ENCODE data around the gene PLCB4.

PLCB4 gene

GRCh38 chr20:9212735-9213134, 143.8 kb downstream of the PLCB4 start:
- in situ Hi-C loops (cut with MboI; ENCODE audit: low sequenced_read_pairs, unreplicated experiment), result no loop called here

GRCh38 chr20:9214685-9215084, 145.8 kb downstream of the PLCB4 start:
- DNase-seq (ENCODE audit: low spot score), result no peak
- no peak for TF ChIP-seq CTCF (IDR thresholded peaks at IDR 0.05; ENCODE audit: borderline replicate concordance, control extremely low read depth, extremely low read depth, insufficient read depth, missing control alignments)
- in situ Hi-C loops (cut with MboI; ENCODE audit: low sequenced_read_pairs, unreplicated experiment), result no loop called here

More at GRCh38 chr20:9212735-9213134, 143.8 kb downstream of the PLCB4 start:
- TF ChIP-seq CTCF (IDR thresholded peaks at IDR 0.05; ENCODE audit: borderline replicate concordance, control extremely low read depth, extremely low read depth, insufficient read depth, missing control alignments), result no peak
- no peak for DNase-seq (ENCODE audit: low spot score)

GRCh38 chr20:9215539-9215938, 146.7 kb downstream of the PLCB4 start:
- no peak for TF ChIP-seq CTCF (IDR thresholded peaks at IDR 0.05; ENCODE audit: borderline replicate concordance, control extremely low read depth, extremely low read depth, insufficient read depth, missing control alignments)
- in situ Hi-C loops (cut with MboI; ENCODE audit: low sequenced_read_pairs, unreplicated experiment), result no loop called here
- DNase-seq (ENCODE audit: low spot score), result no peak

GRCh38 chr20:9218531-9218961, 149.7 kb downstream of the PLCB4 start:
- no peak for DNase-seq (ENCODE audit: low spot score)
- in situ Hi-C loops (cut with MboI; ENCODE audit: low sequenced_read_pairs, unreplicated experiment), result no loop called here
- no peak for TF ChIP-seq CTCF (IDR thresholded peaks at IDR 0.05; ENCODE audit: borderline replicate concordance, control extremely low read depth, extremely low read depth, insufficient read depth, missing control alignments)

GRCh38 chr20:9220874-9221547, 152.1 kb downstream of the PLCB4 start:
- no peak for DNase-seq (ENCODE audit: low spot score)
- in situ Hi-C loops (cut with MboI; ENCODE audit: low sequenced_read_pairs, unreplicated experiment), result no loop called here
- no peak for TF ChIP-seq CTCF (IDR thresholded peaks at IDR 0.05; ENCODE audit: borderline replicate concordance, control extremely low read depth, extremely low read depth, insufficient read depth, missing control alignments)

- no peak for DNase-seq (ENCODE audit: low spot score)
- no peak for TF ChIP-seq CTCF (IDR thresholded peaks at IDR 0.05; ENCODE audit: borderline replicate concordance, control extremely low read depth, extremely low read depth, insufficient read depth, missing control alignments)
- in situ Hi-C loops (cut with MboI; ENCODE audit: low sequenced_read_pairs, unreplicated experiment), result no loop called here
Observed at GRCh38 chr20:9223296-9223695, 154.4 kb downstream of the PLCB4 start.
